ENCODE data around the gene LMO7.

- TF ChIP-seq CTCF (IDR thresholded peaks at IDR 0.05) (no peak), EZH2 (IDR thresholded peaks at IDR 0.05) (no peak)
These were observed 168.5 kb downstream of the LMO7 start for GRCh38 chr13:75804605-75805004.
